ENCODE results near the gene HEPACAM2.

Gene HEPACAM2

GRCh38 chr7:93179173-93179572 is 47.1 kb downstream of the HEPACAM2 start:
- no peak overlapping the region for H3K4me3 ChIP-seq (ENCODE audit: insufficient read depth, low read length, poor library complexity, severe bottlenecking)
- H3K36me3 ChIP-seq (ENCODE audit: low read length) = no peaks in the 10 kb centered on the region
- no peaks in the 10 kb centered on the region for H3K79me2 ChIP-seq (ENCODE audit: insufficient read depth, low read length)
- no peak overlapping the region for H2AFZ ChIP-seq (ENCODE audit: low read depth, low read length, severe bottlenecking)
- no peak overlapping the region for H3K27ac ChIP-seq (ENCODE audit: low read depth, low read length)
- no peaks in the 10 kb centered on the region for H3K27me3 ChIP-seq (ENCODE audit: low read length)
- H3K9ac ChIP-seq (ENCODE audit: low read length) = no peak overlapping the region
- TF ChIP-seq CTCF (IDR thresholded peaks at IDR 0.05; ENCODE audit: insufficient read depth, low read length, poor library complexity, severe bottlenecking) (no peak), EZH2phosphoT487 (conservative IDR thresholded peaks at IDR 0.05; ENCODE audit: low read length) (no peak)
- H4K20me1 ChIP-seq (ENCODE audit: low read depth, low read length) = no peaks in the 10 kb centered on the region
- no peaks in the 10 kb centered on the region for H3K9me3 ChIP-seq (ENCODE audit: insufficient read depth, low read length)
- H3K9me2 ChIP-seq (replicated peaks; ENCODE audit: insufficient read depth, low read length) = no peaks in the 10 kb centered on the region
- no peak overlapping the region for H3K4me2 ChIP-seq (ENCODE audit: low read depth, low read length, poor library complexity, severe bottlenecking)
- H3F3A ChIP-seq (ENCODE audit: insufficient read depth) = no peaks in the 10 kb centered on the region

DNA sequence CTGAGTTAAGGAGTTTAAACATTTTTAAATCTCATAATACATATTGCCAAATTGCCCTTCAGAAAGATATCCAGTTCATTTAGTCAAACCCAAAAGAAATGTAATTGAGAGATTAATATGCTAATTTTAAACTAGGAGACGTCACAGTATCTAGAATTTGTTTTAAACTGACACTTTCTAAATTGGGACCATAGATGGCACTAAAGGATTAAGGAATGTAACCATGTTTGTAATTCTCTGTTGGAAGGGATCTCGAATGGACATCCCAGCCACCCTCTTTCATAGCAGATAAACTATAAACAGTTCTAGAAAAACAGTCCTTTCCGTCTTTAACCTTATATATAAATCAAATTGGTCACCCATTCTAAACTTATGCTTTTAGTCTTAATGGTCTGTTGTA is 48.1 kb downstream of the HEPACAM2 start:
- Histone ChIP-seq H4K20me1 (ENCODE audit: low read depth, low read length) (no peaks in the 10 kb centered on the region), H3K4me2 (ENCODE audit: low read depth, low read length, poor library complexity, severe bottlenecking) (no peak overlapping the region), H2AFZ (ENCODE audit: low read depth, low read length, severe bottlenecking) (no peak overlapping the region), H3K4me3 (ENCODE audit: insufficient read depth, low read length, poor library complexity, severe bottlenecking) (no peak overlapping the region), H3K36me3 (ENCODE audit: low read length) (no peaks in the 10 kb centered on the region), H3K9me2 (replicated peaks; ENCODE audit: insufficient read depth, low read length) (no peaks in the 10 kb centered on the region), H3F3A (ENCODE audit: insufficient read depth) (no peaks in the 10 kb centered on the region), H3K9ac (ENCODE audit: low read length) (no peak overlapping the region), H3K9me3 (ENCODE audit: insufficient read depth, low read length) (no peaks in the 10 kb centered on the region), H3K27me3 (ENCODE audit: low read length) (no peaks in the 10 kb centered on the region), H3K79me2 (ENCODE audit: insufficient read depth, low read length) (no peaks in the 10 kb centered on the region), H3K27ac (ENCODE audit: low read depth, low read length) (no peak overlapping the region)
- TF ChIP-seq CTCF (IDR thresholded peaks at IDR 0.05; ENCODE audit: insufficient read depth, low read length, poor library complexity, severe bottlenecking) (no peak), EZH2phosphoT487 (conservative IDR thresholded peaks at IDR 0.05; ENCODE audit: low read length) (no peak)

GRCh38 chr7:93176992-93177580 is 49.2 kb downstream of the HEPACAM2 start:
- Histone ChIP-seq H3K9ac (ENCODE audit: low read length) (no peak overlapping the region), H3K27ac (ENCODE audit: low read depth, low read length) (no peak overlapping the region), H3K79me2 (ENCODE audit: insufficient read depth, low read length) (no peaks in the 10 kb centered on the region), H3K27me3 (ENCODE audit: low read length) (no peaks in the 10 kb centered on the region), H3K4me2 (ENCODE audit: low read depth, low read length, poor library complexity, severe bottlenecking) (no peak overlapping the region), H4K20me1 (ENCODE audit: low read depth, low read length) (no peaks in the 10 kb centered on the region), H3K9me3 (ENCODE audit: insufficient read depth, low read length) (peaks cover 5% of the 10 kb centered on the region; the same call in 1 of the 2 replicates), H3K9me2 (replicated peaks; ENCODE audit: insufficient read depth, low read length) (no peaks in the 10 kb centered on the region), H2AFZ (ENCODE audit: low read depth, low read length, severe bottlenecking) (no peak overlapping the region), H3K4me3 (ENCODE audit: insufficient read depth, low read length, poor library complexity, severe bottlenecking) (no peak overlapping the region), H3K36me3 (ENCODE audit: low read length) (no peaks in the 10 kb centered on the region), H3F3A (ENCODE audit: insufficient read depth) (no peaks in the 10 kb centered on the region)
- no peak for TF ChIP-seq EZH2phosphoT487 (conservative IDR thresholded peaks at IDR 0.05; ENCODE audit: low read length)
- TF ChIP-seq CTCF (IDR thresholded peaks at IDR 0.05; ENCODE audit: insufficient read depth, low read length, poor library complexity, severe bottlenecking) = no peak
